K562 (cell line): ENCODE measurements around the gene FAM83G. TPM values are rescaled to one million over a fixed set of nuclear protein-coding genes. Genes with fewer than 3 reads are reported as not detected.

Source experiments
- ATAC-seq: fragments of 200-7000 bp; cut with Tn5 transposase; 3 replicates; pipeline ENCODE4 v1.9.1; 2020; ENCODE audit warnings: moderate library complexity
- BruUV-seq: library from RNA; stranded (reverse); fragments of 400-500 nt; replicated peaks from 2 replicates; lab custom pipeline; 2021; lab: Mats Ljungman, UMichigan
- CTCF ChIA-PET: fragments of 300-600 bp; formaldehyde crosslinking; extraction: SDS; loops from one replicate; lab custom pipeline; 2021; ENCODE audit warnings: low intra/inter-chr PET ratio; lab: Yijun Ruan, JAX
- POLR2A ChIA-PET: fragments of 300-600, 350-650 bp; sonication (Branson Sonifier 250); formaldehyde crosslinking; extraction: SDS; loops from one replicate; lab custom pipeline; 2021; ENCODE audit warnings: antibody characterized with exemption, inconsistent platforms; lab: Yijun Ruan, JAX
- DNase-seq, 4 experiments: peaks; one replicate each; pipeline versions ENCODE4 v3.0.0 to v3.0.0-alpha.2; 2011 to 2018; ENCODE audit warnings: low spot score in 3 of 4, mixed read lengths in 3 of 4; ENCODE audit errors: extremely low read depth in 1 of 4
- FAIRE-seq: peaks from 2 replicates; lab custom pipeline; 2011; peaks lifted over from hg19 to GRCh38; lab: Jason Lieb, UNC
- H2AFZ ChIP-seq: 2 replicates; pipeline ENCODE4 v1.6.0; 2011; ENCODE audit warnings: low read depth, low read length, control low read depth, inconsistent platforms
- H3K27ac ChIP-seq: fragments of 200-600 bp; 3 replicates; pipeline ENCODE4 v1.8.0; 2011; ENCODE audit warnings: low read depth, mild to moderate bottlenecking, control low read depth, inconsistent platforms, low read length, moderate library complexity, mixed read lengths; ENCODE audit errors: extremely low read depth
- H3K27me3 ChIP-seq, 2 experiments: fragments of 300-600 bp in 1 of 2; 2 replicates in 1 of 2; 3 replicates in 1 of 2; pipeline versions ENCODE4 v1.6.0 to v1.8.0; 2011; ENCODE audit warnings: inconsistent platforms in 2 of 2, low read length in 2 of 2, mild to moderate bottlenecking in 1 of 2, mixed read lengths in 1 of 2, moderate library complexity in 1 of 2; ENCODE audit not compliant: control insufficient read depth in 2 of 2, insufficient read depth in 2 of 2
- H3K36me3 ChIP-seq: fragments of 300-600 bp; 3 replicates; pipeline ENCODE4 v1.8.0; 2011; ENCODE audit warnings: mild to moderate bottlenecking, low read length, inconsistent platforms; ENCODE audit not compliant: control insufficient read depth, insufficient read depth
- H3K4me1 ChIP-seq, 2 experiments: fragments of 200-600 bp in 1 of 2; replicated peaks in 1 of 2; 2 replicates in 1 of 2; 3 replicates in 1 of 2; pipeline versions ENCODE4 v1.5.1 to v1.8.0; 2011; ENCODE audit warnings: inconsistent platforms in 2 of 2, low read length in 2 of 2, mild to moderate bottlenecking in 1 of 2, mixed read lengths in 1 of 2, moderate library complexity in 1 of 2; ENCODE audit not compliant: control insufficient read depth in 2 of 2, insufficient read depth in 2 of 2
- H3K4me2 ChIP-seq: 2 replicates; pipeline ENCODE4 v1.6.1; 2011; ENCODE audit warnings: low read length, control low read depth, inconsistent platforms, mixed read lengths; ENCODE audit not compliant: insufficient read depth
- H3K4me3 ChIP-seq: fragments of 200-600 bp; sonication (generic), shearing (Covaris generic); 2 replicates; pipeline ENCODE4 v1.5.1; 2016; ENCODE audit warnings: control low read depth, inconsistent platforms
- H3K79me2 ChIP-seq: fragments of 200-600 bp; 3 replicates; pipeline ENCODE4 v1.8.0; 2011; ENCODE audit warnings: low read length, inconsistent platforms; ENCODE audit not compliant: control insufficient read depth, insufficient read depth
- H3K9ac ChIP-seq, 2 experiments: 2 replicates each; pipeline versions ENCODE4 v1.6.0 to v1.6.1; 2011; ENCODE audit warnings: low read depth in 2 of 2, low read length in 2 of 2, control low read depth in 1 of 2, inconsistent platforms in 1 of 2, mild to moderate bottlenecking in 1 of 2, mixed read lengths in 1 of 2; ENCODE audit not compliant: insufficient read depth in 1 of 2
- H3K9me1 ChIP-seq: one replicate; pipeline ENCODE4 v1.6.0; 2011; ENCODE audit warnings: inconsistent platforms, mild to moderate bottlenecking, low read length, moderate library complexity; ENCODE audit not compliant: control insufficient read depth, insufficient read depth
- H3K9me3 ChIP-seq: replicated peaks from 2 replicates; pipeline ENCODE4 v1.5.1; 2011; ENCODE audit warnings: low read depth, low read length, inconsistent platforms; ENCODE audit not compliant: control insufficient read depth, insufficient read depth
- H4K20me1 ChIP-seq: replicated peaks from 2 replicates; pipeline ENCODE4 v1.6.1; 2011; ENCODE audit warnings: low read length, inconsistent platforms, mixed read lengths; ENCODE audit not compliant: control insufficient read depth, insufficient read depth
- ILF3 ChIP-seq: fragments of 450-650 bp; IDR thresholded peaks from 2 replicates; pipeline ENCODE4 v1.6.1; 2018; ENCODE audit warnings: antibody characterized with exemption, mild to moderate bottlenecking, moderate library complexity, borderline replicate concordance
- NELFE ChIP-seq: IDR thresholded peaks from 2 replicates; pipeline ENCODE4 v1.6.1; 2011; ENCODE audit warnings: mild to moderate bottlenecking; ENCODE audit not compliant: insufficient read depth, insufficient read length
- ZNF277 ChIP-seq: fragments of 250-450 bp; sonication (Bioruptor Pico); IDR thresholded peaks from 2 replicates; pipeline ENCODE4 v1.8.0; 2022; ENCODE audit warnings: inconsistent platforms, mild to moderate bottlenecking, moderate library complexity, borderline replicate concordance
- WGBS: fragments of 100-300 bp; shearing (Covaris generic); methylation state at CpG from one replicate; pipeline ENCODE4 v1.1.6; 2016; ENCODE audit warnings: low coverage, mixed read lengths; ENCODE audit not compliant: insufficient coverage; ENCODE audit errors: missing lambda C conversion rate; 5-methylcytosine and 5-hydroxymethylcytosine counted together
- in situ Hi-C: fragments of 300-500 bp; cut with MboI; formaldehyde crosslinking; loops from 4 replicates; pipeline ENCODE4 v1.15.0; 2018; ENCODE audit warnings: inconsistent platforms, mixed read lengths
- intact Hi-C: fragments of 100-400 bp; cut with micrococcal nuclease; formaldehyde crosslinking; loops from 2 replicates; pipeline ENCODE4 v1.14.2; 2022
- polyA plus RNA-seq, 8 experiments: library from polyadenylated mRNA; depleted of rRNA in 4 of 8; stranded (reverse) in 5 of 8; unstranded in 3 of 8; fragments of >200 nt; fragmentation: Nextera tagmentation in 2 of 8; fragmentation: Illumina TruSeq in 1 of 8; extraction: Ambion mirVana in 2 of 8; extraction: Trizol in 1 of 8; gene quantifications; 2 replicates each; pipeline versions ENCODE4 v1.2.1 to v1.2.3, GENCODE V29; 2011 to 2014; ENCODE audit warnings: inconsistent platforms in 1 of 8, missing spikeins in 1 of 8
- total RNA-seq, 7 experiments: library from RNA; depleted of rRNA in 6 of 7; stranded (reverse); fragments of >200 nt in 6 of 7; fragmentation: Illumina TruSeq in 2 of 7; extraction: Trizol in 2 of 7; gene quantifications; 2 replicates each; pipeline versions ENCODE4 v1.2.1 to v1.2.3, GENCODE V29; 2011 to 2021; ENCODE audit warnings: low replicate concordance in 1 of 7

Gene FAM83G
- total and polyA plus RNA-seq, 9 of the 15 experiments (the other 6 are each of a cell fraction or from before 2014, with no cell fraction given) = 0.04 to 10.3 (median 4.5) TPM; not detected in 1

GRCh38 chr17:18954321-18954720 is 50.2 kb downstream of the FAM83G start:
- H3K4me2 ChIP-seq = no peak overlapping the region
- H3K27ac ChIP-seq = no peak overlapping the region
- ATAC-seq (no peak), FAIRE-seq (no peak), DNase-seq (no peak)
- BruUV-seq = no TSS peak
- no peaks in the 10 kb centered on the region for H3K79me2 ChIP-seq
- TF ChIP-seq NELFE (no peak), ZNF277 (no peak), ILF3 (no peak)
- no peak overlapping the region for H3K4me3 ChIP-seq
- in situ Hi-C loops (loop anchor here (10.0 kb wide), 1 partner anchor 190 kb away; no protein-coding TSS in a partner anchor), intact Hi-C loops (loop anchor here (10.0 kb wide), 1 partner anchor 140 kb away; no protein-coding TSS in a partner anchor)
- peaks cover 2 to 14% of the 10 kb centered on the region in 2 experiments; a peak in 3 of 5 replicates for H3K27me3 ChIP-seq
- H3K9me1 ChIP-seq = no peaks in the 10 kb centered on the region
- H2AFZ ChIP-seq = no peak overlapping the region
- CTCF ChIA-PET = no interaction called here
- no peaks in the 10 kb centered on the region for H3K36me3 ChIP-seq
- peaks cover 2 to 18% of the 10 kb centered on the region in 2 experiments; a peak in 3 of 5 replicates for H3K4me1 ChIP-seq
- no peaks in the 10 kb centered on the region for H4K20me1 ChIP-seq
- POLR2A ChIA-PET = interaction anchor here (0.6 to 1.0 kb wide), 2 partner anchors 13 to 19 kb away, joined by 3 read pairs; no protein-coding TSS in a partner anchor
- no peak overlapping the region for H3K9ac ChIP-seq
- WGBS = 82% methylated on average over 3 of the region's 3 CpGs
- no peaks in the 10 kb centered on the region for H3K9me3 ChIP-seq
